KMS-11 (cell line): ENCODE measurements around the gene ANKDD1A.

Source experiments
- H2AFZ ChIP-seq: fragments of 200-600 bp; sonication (generic); 2 replicates; pipeline ENCODE4 v1.6.1; 2016; ENCODE audit warnings: antibody characterized with exemption, mixed run types, low read depth
- H3K27ac ChIP-seq: fragments of 200-600 bp; sonication (generic); 2 replicates; pipeline ENCODE4 v1.6.1; 2016; ENCODE audit warnings: mild to moderate bottlenecking, mixed run types
- H3K27me3 ChIP-seq: fragments of 200-600 bp; sonication (generic); 2 replicates; pipeline ENCODE4 v1.6.1; 2017; ENCODE audit warnings: mild to moderate bottlenecking, low read depth, mixed run types, moderate library complexity; ENCODE audit not compliant: insufficient read depth
- H3K36me3 ChIP-seq: fragments of 200-600 bp; sonication (generic); 2 replicates; pipeline ENCODE4 v1.6.1; 2017; ENCODE audit warnings: mild to moderate bottlenecking, mixed run types; ENCODE audit not compliant: insufficient read depth
- H3K4me1 ChIP-seq: fragments of 200-600 bp; sonication (generic); 2 replicates; pipeline ENCODE4 v1.6.1; 2016; ENCODE audit warnings: mild to moderate bottlenecking, low read depth, mixed run types; ENCODE audit not compliant: poor library complexity, severe bottlenecking
- H3K4me2 ChIP-seq: fragments of 200-600 bp; sonication (generic); 2 replicates; pipeline ENCODE4 v1.7.0; 2016; ENCODE audit warnings: mild to moderate bottlenecking, mixed run types
- H3K4me3 ChIP-seq: fragments of 200-600 bp; sonication (generic); IDR thresholded peaks from 2 replicates; pipeline ENCODE4 v1.6.1; 2017; ENCODE audit warnings: low read depth, low read length, mixed read lengths; ENCODE audit not compliant: insufficient read depth
- H3K79me2 ChIP-seq: fragments of 200-600 bp; sonication (generic); 2 replicates; pipeline ENCODE4 v1.6.1; 2016; ENCODE audit warnings: low read depth, mixed run types; ENCODE audit not compliant: insufficient read depth
- H3K9ac ChIP-seq: fragments of 200-600 bp; sonication (generic); 2 replicates; pipeline ENCODE4 v1.6.1; 2016; ENCODE audit warnings: mild to moderate bottlenecking, mixed run types
- H4K20me1 ChIP-seq: fragments of 200-600 bp; sonication (generic); 2 replicates; pipeline ENCODE4 v1.6.1; 2016; ENCODE audit warnings: mild to moderate bottlenecking, mixed run types; ENCODE audit not compliant: insufficient read depth
- CTCF ChIP-seq: fragments of 200-600 bp; sonication (generic); conservative IDR thresholded peaks from 2 replicates; pipeline ENCODE4 v1.6.1; 2017; ENCODE audit warnings: low read depth, mild to moderate bottlenecking, antibody characterized with exemption, low read length, moderate library complexity, mixed read lengths

Gene ANKDD1A

GRCh38 chr15:64942356-64942755, 30.7 kb downstream of the ANKDD1A start:
- no peaks in the 10 kb centered on the region for H3K27me3 ChIP-seq
- no peak overlapping the region for H3K9ac ChIP-seq
- H3K4me3 ChIP-seq = no peak overlapping the region
- H3K4me2 ChIP-seq = no peak overlapping the region
- H2AFZ ChIP-seq = no peak overlapping the region
- no peaks in the 10 kb centered on the region for H3K4me1 ChIP-seq
- H3K27ac ChIP-seq = no peak overlapping the region
- TF ChIP-seq CTCF = no peak
- H4K20me1 ChIP-seq = no peaks in the 10 kb centered on the region
- H3K36me3 ChIP-seq = no peaks in the 10 kb centered on the region
- H3K79me2 ChIP-seq = no peaks in the 10 kb centered on the region

DNA sequence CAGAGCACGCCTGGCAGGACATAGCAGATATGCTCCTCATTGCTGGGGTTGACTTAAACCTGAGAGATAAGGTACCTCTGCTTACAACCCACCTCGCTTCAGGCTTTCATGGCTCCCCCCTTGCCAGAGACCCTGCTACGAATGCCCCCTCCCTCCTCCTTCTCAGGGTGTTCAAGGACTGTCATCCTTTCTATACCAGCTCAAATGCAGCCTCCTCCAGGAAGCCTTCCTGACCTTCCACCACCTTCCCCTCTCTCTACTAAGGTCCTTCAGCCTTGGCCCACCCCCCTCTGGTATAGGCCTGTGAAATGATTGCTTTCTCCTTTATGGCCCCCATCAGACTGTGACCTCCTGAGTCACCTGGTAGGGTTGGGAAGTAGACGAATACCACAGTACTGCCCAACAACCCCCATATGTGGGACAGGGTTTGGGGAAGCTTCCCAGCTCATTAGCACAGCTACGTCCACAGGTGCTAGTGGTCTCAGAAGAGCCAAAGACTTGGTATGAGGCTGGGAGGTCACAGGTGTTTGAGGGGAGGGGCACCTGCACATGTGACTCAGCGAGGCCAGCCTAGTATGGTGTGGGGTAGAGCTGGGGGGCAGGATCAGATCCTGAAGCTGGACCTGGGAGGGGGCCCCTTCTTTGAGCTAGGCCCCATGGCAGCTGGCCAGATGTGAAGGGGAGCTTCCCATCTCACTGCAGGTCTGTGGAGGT, 32.0 kb downstream of the ANKDD1A start:
- Histone ChIP-seq H3K4me2 (no peak overlapping the region), H3K4me1 (no peaks in the 10 kb centered on the region), H3K36me3 (no peaks in the 10 kb centered on the region), H3K27me3 (no peaks in the 10 kb centered on the region), H3K9ac (no peak overlapping the region), H3K4me3 (no peak overlapping the region), H2AFZ (no peak overlapping the region), H3K27ac (no peak overlapping the region), H4K20me1 (no peaks in the 10 kb centered on the region), H3K79me2 (no peaks in the 10 kb centered on the region)
- no peak for TF ChIP-seq CTCF

- Histone ChIP-seq H3K79me2 (no peaks in the 10 kb centered on the region), H3K36me3 (no peaks in the 10 kb centered on the region), H3K4me2 (no peak overlapping the region), H2AFZ (no peak overlapping the region), H3K9ac (no peak overlapping the region), H3K27me3 (no peaks in the 10 kb centered on the region), H3K4me3 (no peak overlapping the region), H3K4me1 (no peaks in the 10 kb centered on the region), H4K20me1 (no peaks in the 10 kb centered on the region), H3K27ac (no peak overlapping the region)
- no peak for TF ChIP-seq CTCF
Measured at GRCh38 chr15:64944961-64945360, 33.3 kb downstream of the ANKDD1A start.

GRCh38 chr15:64947211-64947610, 35.5 kb downstream of the ANKDD1A start:
- Histone ChIP-seq H3K36me3 (no peaks in the 10 kb centered on the region), H4K20me1 (no peaks in the 10 kb centered on the region), H3K9ac (no peak overlapping the region), H3K79me2 (no peaks in the 10 kb centered on the region), H3K27me3 (no peaks in the 10 kb centered on the region), H2AFZ (no peak overlapping the region), H3K4me2 (no peak overlapping the region), H3K27ac (no peak overlapping the region), H3K4me3 (no peak overlapping the region), H3K4me1 (no peaks in the 10 kb centered on the region)
- TF ChIP-seq CTCF = no peak
